ENCODE results near the gene OR8G5.
"Not testable (repeated sequence)": the region's sequence is repeated elsewhere in the genome, so short reads cannot be mapped to it uniquely, and the experiment has no call there.

OR8G5 gene

DNA sequence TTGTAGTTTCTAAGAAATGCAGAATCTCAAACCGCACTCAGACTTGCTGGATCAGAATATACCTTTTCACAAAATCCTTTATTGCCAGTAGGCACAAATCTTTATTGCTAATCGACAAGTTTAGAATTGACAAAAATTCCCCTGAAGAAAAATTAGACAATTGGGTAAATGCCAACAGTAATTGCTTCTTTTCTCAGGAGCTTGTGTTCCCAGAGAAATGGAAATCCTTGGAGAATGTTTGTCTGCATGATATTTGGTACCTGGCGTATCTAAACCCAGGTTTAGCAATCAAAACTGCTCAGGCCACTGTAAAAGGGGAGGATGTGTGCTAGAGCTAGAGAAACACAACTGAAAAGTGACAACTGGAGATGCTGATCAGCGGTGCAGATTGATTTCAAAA is at the start of gene OR8G5:
Gene OR8G5 (plus strand): TSS at position 301 of the 400 bp plus-strand sequence. CDS start 8,556 bp downstream, outside the sequence.
- no peak for DNase-seq

DNA sequence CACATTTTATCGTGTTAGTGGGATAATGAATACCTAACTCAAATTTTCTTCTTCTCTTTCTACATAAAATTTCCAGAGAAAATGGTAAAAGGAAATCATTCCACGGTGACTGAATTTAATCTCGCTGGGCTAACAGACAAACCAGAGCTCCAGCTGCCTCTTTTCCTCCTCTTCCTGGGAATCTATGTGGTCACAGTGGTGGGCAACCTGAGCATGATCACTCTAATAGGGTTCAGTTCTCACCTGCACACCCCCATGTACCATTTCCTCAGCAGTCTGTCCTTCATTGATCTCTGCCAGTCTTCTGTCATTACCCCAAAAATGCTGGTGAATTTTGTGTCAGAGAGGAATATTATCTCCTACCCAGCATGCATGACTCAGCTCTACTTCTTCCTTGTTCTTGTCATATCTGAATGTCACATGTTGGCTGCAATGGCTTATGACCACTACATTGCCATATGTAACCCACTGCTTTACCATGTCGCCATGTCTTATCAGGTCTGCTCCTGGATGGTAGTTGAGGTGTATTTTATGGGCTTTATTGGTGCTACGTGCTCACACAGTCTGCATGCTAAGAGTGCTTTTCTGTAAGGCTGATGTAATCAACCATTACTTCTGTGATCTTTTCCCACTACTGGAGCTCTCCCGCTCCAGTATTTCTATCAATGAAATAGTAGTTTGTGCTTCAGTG is 48.9 kb upstream of the OR8G5 start:
- DNase-seq, result no peak

DNA sequence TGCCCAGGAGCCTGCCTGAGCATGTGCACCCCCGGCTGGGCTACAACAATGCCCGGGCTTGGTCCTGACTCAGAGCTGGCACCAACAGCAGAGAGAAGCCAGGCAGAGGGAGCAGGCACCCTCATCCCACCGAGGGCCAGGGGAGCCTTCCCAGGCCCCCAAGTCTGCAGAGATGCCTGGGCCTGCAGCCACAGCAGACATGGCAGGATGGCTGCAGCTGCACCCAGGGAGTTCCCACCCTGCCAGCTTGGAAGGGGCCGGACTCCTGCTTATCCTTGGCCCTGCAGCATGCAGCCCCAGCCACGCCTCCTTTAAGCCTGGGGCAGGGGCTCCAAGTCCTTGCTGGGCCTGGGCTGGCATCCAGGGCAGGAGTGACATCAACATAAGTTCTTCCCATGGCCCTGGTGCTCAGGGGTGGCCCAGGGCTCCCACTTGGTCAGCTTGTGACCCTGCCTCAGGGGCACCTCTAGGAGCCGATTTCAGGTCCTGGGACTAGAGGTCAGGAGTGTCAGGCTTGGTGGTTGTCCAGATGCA is 46.3 kb upstream of the OR8G5 start:
- no peak for DNase-seq

DNA sequence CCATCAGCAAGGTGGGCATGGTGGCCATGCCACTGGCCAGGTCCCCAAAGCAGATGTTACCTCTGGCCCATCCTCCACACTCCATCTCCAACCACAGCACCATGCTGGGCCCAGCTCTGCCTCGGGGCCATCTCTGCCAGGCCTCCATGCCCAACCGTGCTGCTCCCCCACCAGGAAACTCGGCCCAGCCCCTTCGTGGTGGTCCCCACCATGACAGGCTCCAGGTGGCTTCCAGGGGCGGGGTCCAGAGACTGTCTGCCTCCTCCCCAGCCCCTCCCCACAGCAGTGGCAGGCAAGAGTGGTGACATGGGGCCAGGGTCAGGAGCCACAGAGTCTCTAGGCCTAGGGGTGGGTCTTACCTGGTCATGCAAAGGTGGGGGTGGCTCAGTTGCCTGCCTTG is 45.8 kb upstream of the OR8G5 start:
- DNase-seq, result no peak

DNA sequence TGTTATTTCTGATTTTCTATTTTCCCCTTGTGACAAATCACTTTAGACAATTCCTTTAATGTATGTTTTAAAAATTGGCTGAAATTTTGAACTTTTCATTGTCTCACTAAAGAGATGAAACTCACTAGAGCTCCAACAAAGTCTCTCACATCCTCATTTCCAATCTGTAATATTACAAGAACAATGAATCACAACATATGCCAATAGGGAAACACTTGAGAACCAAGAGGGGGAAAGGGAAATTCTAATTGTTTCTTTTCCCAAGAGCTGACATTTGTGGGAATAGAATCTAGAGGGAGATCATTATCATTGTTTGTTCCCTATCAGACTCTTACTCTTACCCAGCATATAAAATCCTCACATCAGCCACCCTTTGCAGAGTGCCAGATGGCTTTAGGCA is 44.9 kb upstream of the OR8G5 start:
- DNase-seq, result no peak

GRCh38 chr11:124214027-124214426 is 42.1 kb upstream of the OR8G5 start:
- no peak for DNase-seq

DNA sequence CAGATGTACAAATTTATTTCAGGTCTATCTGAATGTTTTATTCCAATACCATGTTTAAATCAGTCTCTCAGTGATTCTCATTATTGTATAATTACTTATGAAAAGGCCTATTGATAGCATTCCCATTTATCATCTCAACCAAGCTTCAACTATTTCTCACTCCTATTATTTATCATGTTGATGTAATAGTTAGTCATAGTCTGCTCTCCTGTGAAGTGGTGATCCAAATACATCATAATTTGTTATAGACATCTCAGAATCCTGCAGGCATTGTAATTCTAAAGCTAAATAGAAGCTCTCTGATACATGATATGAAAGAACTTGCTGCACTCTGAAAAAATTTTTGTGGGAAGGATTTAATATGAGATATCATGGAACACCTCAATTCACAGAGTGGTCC is 37.0 kb upstream of the OR8G5 start:
- DNase-seq, result no peak

- no peak for DNase-seq
Measured at GRCh38 chr11:124222407-124222806, 33.8 kb upstream of the OR8G5 start.

- DNase-seq, result not testable (repeated sequence)
Measured at GRCh38 chr11:124224618-124225423, 31.4 kb upstream of the OR8G5 start.

- DNase-seq, result no peak
Measured at GRCh38 chr11:124225471-124225870, 30.7 kb upstream of the OR8G5 start.

- no peak for DNase-seq
Measured at GRCh38 chr11:124233376-124233775, 22.8 kb upstream of the OR8G5 start.

DNA sequence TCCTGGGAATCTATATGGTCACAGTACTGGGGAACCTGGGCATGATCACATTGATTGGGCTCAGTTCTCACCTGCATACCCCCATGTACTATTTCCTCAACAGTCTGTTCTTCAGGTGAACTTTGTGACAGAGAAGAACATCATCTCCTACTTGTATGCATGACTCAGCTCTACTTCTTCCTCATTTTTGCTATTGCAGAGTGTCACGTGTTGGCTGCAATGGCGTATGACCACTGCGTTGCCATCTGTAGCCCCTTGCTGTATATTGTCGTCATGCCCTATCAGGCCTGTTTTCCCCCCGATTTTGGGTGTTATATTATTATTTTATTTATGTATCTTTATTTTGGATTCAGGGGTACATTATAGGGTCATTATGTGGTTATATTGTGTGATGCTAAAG is 17.7 kb upstream of the OR8G5 start:
- no peak for DNase-seq

GRCh38 chr11:124240621-124241397 is 15.4 kb upstream of the OR8G5 start, which contains the start of gene OR8G1:
TSS of gene OR8G1 (plus strand) at chr11:124241095. CDS start at chr11:124249676, 8,581 bp downstream.
- no peak for DNase-seq

- DNase-seq, result not testable (repeated sequence)
Measured at GRCh38 chr11:124249869-124250268, 6.3 kb upstream of the OR8G5 start.

GRCh38 chr11:124265041-124265440 is 8.9 kb downstream of the OR8G5 start:
- not testable (repeated sequence) for DNase-seq

GRCh38 chr11:124270886-124271285 is 14.7 kb downstream of the OR8G5 start:
- not testable (repeated sequence) for DNase-seq

- DNase-seq, result no peak
Measured at GRCh38 chr11:124274000-124274399, 17.8 kb downstream of the OR8G5 start.

DNA sequence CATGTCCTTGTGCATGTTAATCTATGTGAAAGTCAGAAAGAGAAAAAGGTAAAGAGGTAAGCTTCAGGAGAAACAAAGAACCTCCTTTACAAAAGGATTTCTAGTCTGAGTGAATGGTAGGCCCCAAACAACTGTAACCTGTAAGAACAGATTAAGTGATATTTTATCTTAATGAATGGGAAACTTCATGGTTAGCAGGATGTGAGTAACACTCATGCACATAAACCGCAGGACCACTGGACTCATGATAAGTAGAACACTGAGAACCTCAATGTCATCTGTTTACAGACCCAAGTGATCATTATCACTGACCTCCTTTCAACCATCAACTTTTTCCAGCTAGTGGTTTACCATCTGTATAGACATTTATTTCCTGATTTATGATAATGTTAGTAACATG is 19.9 kb downstream of the OR8G5 start:
- no peak for DNase-seq

GRCh38 chr11:124277207-124277606 is 21.0 kb downstream of the OR8G5 start:
- no peak for DNase-seq

DNA sequence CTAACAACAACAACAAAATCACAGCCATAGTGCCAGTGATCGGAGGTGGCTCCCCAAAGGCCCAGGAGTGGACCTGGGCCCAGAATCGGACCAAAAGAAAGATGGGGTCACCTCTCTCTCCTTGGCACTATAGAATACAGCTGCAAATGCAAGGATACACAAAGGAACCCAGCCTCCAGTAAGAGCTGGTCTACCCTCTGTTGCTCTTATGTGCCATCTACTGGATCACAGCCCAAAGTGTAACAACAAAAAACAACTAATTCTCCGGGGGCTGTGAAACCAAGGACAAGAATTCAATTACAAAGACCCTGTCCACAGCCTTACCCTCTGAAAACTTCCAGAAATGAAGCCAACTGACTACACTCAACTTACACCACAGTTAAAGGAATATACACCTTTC is 21.6 kb downstream of the OR8G5 start:
- no peak for DNase-seq

DNA sequence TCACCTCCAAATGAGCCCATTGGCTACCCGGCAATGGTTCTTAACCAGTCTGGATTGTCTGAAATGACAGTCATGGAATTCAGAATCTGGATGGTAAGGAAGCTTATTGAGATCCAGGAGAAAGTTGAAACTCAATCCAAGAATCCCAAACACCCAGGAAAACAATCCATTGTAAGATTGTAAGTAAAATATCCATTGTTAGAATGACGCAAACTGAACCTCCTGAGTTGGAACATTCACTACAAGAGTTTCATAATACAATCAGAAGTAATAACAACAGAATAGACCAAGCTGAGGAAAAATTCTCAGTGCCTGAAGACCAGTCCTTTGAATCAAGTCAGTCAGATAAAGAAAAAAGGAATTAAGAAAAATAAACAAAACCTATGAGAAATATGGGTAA is 22.1 kb downstream of the OR8G5 start:
- DNase-seq, result no peak

GRCh38 chr11:124285610-124286344 is 29.6 kb downstream of the OR8G5 start:
- DNase-seq, result no peak

Data from eye (tissue), 1 donor.